HG02840 (cell line): ENCODE results near the gene ZMYM5.
"Not testable (repeated sequence)": the region's sequence is repeated elsewhere in the genome, so short reads cannot be mapped to it uniquely, and the experiment has no call there.

ENCODE experiments used
- ATAC-seq: cut with Tn5 transposase; IDR thresholded peaks from one replicate; pipeline ENCODE4 v1.9.1; 2021; ENCODE audit warnings: mild to moderate bottlenecking, moderate library complexity, moderate number of reproducible peaks; ENCODE audit not compliant: unreplicated experiment, low FRiP score

Gene ZMYM5

GRCh38 chr13:19834704-19835103 lies 28.7 kb downstream of the ZMYM5 start:
- no peak for ATAC-seq

GRCh38 chr13:19822673-19823072 lies 40.8 kb downstream of the ZMYM5 start:
- ATAC-seq, result no peak

GRCh38 chr13:19818223-19818842 lies 45.1 kb downstream of the ZMYM5 start:
- ATAC-seq, result no peak

- ATAC-seq, result no peak
Observed at GRCh38 chr13:19817510-19818158, 45.8 kb downstream of the ZMYM5 start.

- ATAC-seq, result no peak
Observed at GRCh38 chr13:19817106-19817505, 46.3 kb downstream of the ZMYM5 start.

GRCh38 chr13:19815842-19816241 lies 47.6 kb downstream of the ZMYM5 start:
- not testable (repeated sequence) for ATAC-seq

GRCh38 chr13:19810996-19811881 lies 52.2 kb downstream of the ZMYM5 start:
- no peak for ATAC-seq

- ATAC-seq, result no peak
Observed at GRCh38 chr13:19810151-19810550, 53.3 kb downstream of the ZMYM5 start.

- ATAC-seq, result no peak
Observed at GRCh38 chr13:19805765-19806164, 57.7 kb downstream of the ZMYM5 start.

- ATAC-seq, result no peak
Observed at GRCh38 chr13:19795956-19796355, 67.5 kb downstream of the ZMYM5 start.

- no peak for ATAC-seq
Observed at GRCh38 chr13:19794631-19795030, 68.8 kb downstream of the ZMYM5 start.

GRCh38 chr13:19791953-19792537 lies 71.4 kb downstream of the ZMYM5 start:
- no peak for ATAC-seq

- ATAC-seq, result peak; percentile 87
Observed at GRCh38 chr13:19782727-19783682, 80.4 kb downstream of the ZMYM5 start, which contains the start of gene PSPC1. Gene PSPC1 (minus strand): TSS chr13:19782945. CDS start chr13:19782757, 188 bp downstream.

GRCh38 chr13:19782049-19782726 lies 81.3 kb downstream of the ZMYM5 start:
- ATAC-seq, result peak; percentile 46

- no peak for ATAC-seq
Observed at GRCh38 chr13:19781526-19781925, 81.9 kb downstream of the ZMYM5 start.

GRCh38 chr13:19780753-19781418 lies 82.6 kb downstream of the ZMYM5 start:
- ATAC-seq, result not testable (repeated sequence)
